Pulmonary artery endothelial cell (primary cell): ENCODE measurements around the gene CLPX. TPM values are rescaled to one million over a fixed set of nuclear protein-coding genes. Genes with fewer than 3 reads are reported as not detected.
"Not testable (repeated sequence)": the region's sequence is repeated elsewhere in the genome, so short reads cannot be mapped to it uniquely, and the experiment has no call there.

ENCODE experiments used
- DNase-seq: peaks from one replicate; pipeline ENCODE4 v3.0.0-alpha.2; 2011; ENCODE audit warnings: low read depth, low spot score
- total RNA-seq: library from RNA; depleted of rRNA; stranded (reverse); fragments of >200 nt; gene quantifications from 2 replicates; pipeline ENCODE4 v1.2.3, GENCODE V29; 2014

Gene CLPX
- total RNA-seq, 1 donor from 2014 or later, result 45.5 TPM

DNA sequence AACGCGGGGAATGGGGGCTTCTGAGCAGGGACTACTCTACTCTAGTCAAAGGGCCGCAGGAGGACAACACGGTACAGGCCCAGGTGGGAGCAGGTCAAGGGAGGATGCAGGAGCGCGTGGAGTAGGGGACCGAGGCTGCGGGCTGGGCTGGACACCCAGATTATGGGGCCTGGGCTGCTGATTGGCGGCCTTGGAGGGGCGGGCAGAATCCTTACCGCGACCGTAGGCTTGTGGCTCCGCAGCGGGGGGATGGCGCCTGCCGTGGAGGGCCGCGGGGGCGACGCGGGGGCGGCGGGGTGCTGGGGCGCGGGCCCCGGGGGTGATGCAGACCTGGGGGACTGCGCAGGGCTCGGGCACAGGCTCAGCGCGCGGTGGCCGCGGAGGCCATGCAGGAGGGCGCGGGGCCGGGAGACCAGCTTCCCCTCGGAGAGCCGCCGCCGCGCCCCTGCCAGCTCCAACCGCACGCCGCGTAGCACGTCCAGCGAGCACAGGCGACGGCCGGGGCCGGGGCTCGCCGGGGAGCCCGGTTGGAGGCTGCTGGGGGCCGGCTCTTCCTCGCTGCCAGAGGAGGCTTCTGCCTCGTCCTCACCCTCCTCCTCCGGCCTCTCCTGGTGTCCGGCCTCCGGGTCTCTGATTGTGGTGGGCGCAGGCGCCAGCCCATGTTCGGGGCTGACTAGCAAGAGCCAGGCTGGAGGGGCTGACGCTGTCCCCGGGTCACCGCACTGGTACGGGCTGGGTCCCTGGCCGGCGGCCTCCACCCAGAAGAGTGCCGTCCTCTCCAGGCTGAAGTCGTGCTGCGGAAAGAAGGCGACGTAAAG lies 83.0 kb downstream of the CLPX start:
- DNase-seq, result no peak

DNA sequence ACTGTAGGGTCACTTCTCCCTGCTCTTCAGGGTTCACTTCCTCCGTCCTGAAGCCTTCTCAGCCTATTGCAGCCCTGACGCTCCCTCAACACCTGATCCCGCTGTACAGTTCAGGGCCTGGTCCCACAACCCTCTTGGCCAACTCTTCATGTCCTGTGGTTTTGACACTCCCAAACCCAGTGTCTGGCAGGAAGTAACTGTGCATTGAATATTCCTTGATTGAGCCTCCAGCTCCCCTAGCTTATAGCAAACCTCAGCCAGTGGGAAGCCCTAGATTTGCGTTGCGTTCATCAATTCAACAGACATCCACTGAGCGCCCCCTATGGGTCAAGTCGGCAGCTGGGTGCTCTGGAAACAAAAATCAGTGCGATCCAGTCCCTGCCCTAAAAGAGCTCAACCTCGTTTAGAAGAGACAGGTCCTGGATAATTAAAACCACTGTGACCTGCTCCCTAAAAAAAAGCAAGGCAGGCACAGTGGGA lies 83.7 kb downstream of the CLPX start:
- DNase-seq, result no peak

DNA sequence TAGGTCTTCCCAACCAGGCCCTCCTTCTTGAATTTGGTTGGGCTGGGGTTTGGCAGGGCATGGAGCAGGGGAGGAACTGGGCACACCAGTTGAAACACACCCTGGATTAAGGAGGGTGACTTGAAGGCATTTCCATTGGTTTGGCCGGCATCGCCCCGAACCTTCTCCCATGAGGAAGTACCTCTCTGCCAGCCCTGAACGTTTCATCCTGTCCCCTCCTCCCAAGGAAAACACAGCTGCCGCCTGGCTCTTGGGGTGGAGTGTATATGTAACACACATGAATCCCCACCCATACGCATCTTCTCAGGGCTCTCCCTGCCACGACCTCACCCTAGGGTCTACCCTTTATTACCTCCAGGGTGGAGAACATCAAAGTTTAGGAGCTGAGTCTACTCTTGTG lies 84.7 kb downstream of the CLPX start:
- DNase-seq, result no peak

DNA sequence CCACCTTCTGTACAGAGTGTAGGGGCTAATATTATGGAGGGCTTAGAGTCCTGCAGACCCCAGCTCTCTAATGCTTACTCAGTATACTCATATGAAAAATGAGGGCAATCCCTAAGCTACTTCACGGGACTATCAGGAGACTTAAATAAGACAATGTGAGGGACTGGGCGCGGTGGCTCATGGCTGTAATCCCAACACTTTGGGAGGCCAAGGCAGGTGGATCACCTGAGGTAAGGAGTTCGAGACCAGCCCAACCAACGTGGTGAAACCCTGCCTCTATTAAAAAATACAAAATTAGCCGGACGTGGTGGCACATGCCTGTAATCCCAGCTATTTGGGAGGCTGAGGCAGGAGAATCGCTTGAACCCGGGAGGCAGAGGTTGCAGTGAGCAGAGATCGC lies 85.3 kb downstream of the CLPX start:
- DNase-seq, result not testable (repeated sequence)

DNA sequence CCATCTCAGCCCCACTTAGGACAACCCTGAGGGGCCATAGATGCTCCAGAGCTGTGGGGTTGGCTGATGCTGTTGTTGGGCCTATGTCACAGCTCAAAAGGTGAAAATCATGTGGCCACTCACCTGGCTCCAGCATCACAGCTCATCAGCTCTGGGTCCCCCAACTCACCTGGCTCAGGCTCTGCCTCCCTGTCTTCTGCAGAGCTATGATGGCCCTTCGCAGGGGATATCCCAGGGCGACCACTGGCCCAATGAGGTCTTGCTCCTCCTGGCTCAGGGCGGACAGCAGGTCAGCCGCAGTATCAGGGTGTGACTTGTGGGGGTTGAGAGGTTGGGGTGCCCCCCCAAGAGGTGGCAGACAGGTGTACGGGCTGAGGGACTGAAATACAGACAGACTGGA lies 85.8 kb downstream of the CLPX start:
- no peak for DNase-seq

Other genes starting within 250 kb of the CLPX start
- 66.3 and 78.7 TPM in 2 replicates for gene SPG21, start 195.4 kb downstream of the CLPX start, total RNA-seq
- gene MTFMT, start 155.7 kb downstream of the CLPX start, total RNA-seq, result 14.6 and 16.1 TPM in 2 replicates
- not detected in 2 replicates for gene SLC51B, start 140.0 kb downstream of the CLPX start, total RNA-seq
- gene RASL12, start 117.4 kb downstream of the CLPX start, total RNA-seq, result not detected in 2 replicates
- not detected in 2 replicates for gene KBTBD13, start 108.6 kb downstream of the CLPX start, total RNA-seq
- gene UBAP1L, start 70.1 kb downstream of the CLPX start, total RNA-seq, result 0.40 and 1.1 TPM in 2 replicates
- gene PDCD7, start 51.5 kb downstream of the CLPX start, total RNA-seq, result 16.6 and 17.3 TPM in 2 replicates
- gene CILP, start 26.1 kb upstream of the CLPX start, total RNA-seq, result not detected in 2 replicates
- 1.8 and 2.1 TPM in 2 replicates for gene PARP16, start 101.5 kb upstream of the CLPX start, total RNA-seq
- not detected in 2 replicates for gene RNU5A-1, start 110.7 kb upstream of the CLPX start, total RNA-seq
- not detected in 2 replicates for gene RNU5B-1, start 119.3 kb upstream of the CLPX start, total RNA-seq
- not detected in 2 replicates for gene IGDCC3, start 192.7 kb upstream of the CLPX start, total RNA-seq
- gene IGDCC4, start 237.6 kb upstream of the CLPX start, total RNA-seq, result under 0.01 TPM in 1 of 2 replicates, not detected in the other